Heart right ventricle (tissue), 16 donors: Measurements from ENCODE around the gene TCF4. TPM values are rescaled to one million over a fixed set of nuclear protein-coding genes. Genes with fewer than 3 reads are reported as not detected.

Source experiments
- ATAC-seq, 8 donors: fragments of 200-7000 bp; cut with Tn5 transposase; one replicate each; pipeline ENCODE4 v1.9.1; 2020; ENCODE audit warnings: mild to moderate bottlenecking in 8 of 8, moderate library complexity in 8 of 8, moderate number of reproducible peaks in 1 of 8
- DNase-seq, 2 donors: peaks; one replicate each; pipeline ENCODE4 v3.0.0-alpha.2; 2020
- H3K27ac ChIP-seq, 10 donors: fragments of 200-600 bp; sonication (generic) in 2 of 10; one replicate each; pipeline versions ENCODE4 v1.5.0 to v1.8.0; 2020 to 2022; ENCODE audit warnings: mild to moderate bottlenecking in 3 of 10
- H3K27me3 ChIP-seq, 7 donors: fragments of 200-600 bp; one replicate each; pipeline ENCODE4 v1.8.0; 2021 to 2022; ENCODE audit warnings: mild to moderate bottlenecking in 2 of 7
- H3K36me3 ChIP-seq, 9 donors: fragments of 200-600 bp; sonication (generic) in 1 of 9; one replicate each; pipeline versions ENCODE4 v1.5.0 to v1.8.0; 2020 to 2022; ENCODE audit warnings: mild to moderate bottlenecking in 2 of 9
- H3K4me1 ChIP-seq, 9 donors: fragments of 200-600 bp; sonication (generic) in 1 of 9; one replicate each; pipeline versions ENCODE4 v1.5.0 to v1.8.0; 2020 to 2022; ENCODE audit warnings: mild to moderate bottlenecking in 4 of 9
- H3K4me3 ChIP-seq, 10 donors: fragments of 200-600 bp; sonication (generic) in 2 of 10; one replicate each; pipeline versions ENCODE4 v1.5.0 to v1.8.0; 2020 to 2022; ENCODE audit warnings: mild to moderate bottlenecking in 7 of 10, moderate library complexity in 2 of 10
- H3K9me3 ChIP-seq, 11 donors: fragments of 200-600 bp in 10 of 11; sonication (generic) in 2 of 11; one replicate each; pipeline versions ENCODE4 v1.5.0 to v1.8.0; 2013 to 2022; ENCODE audit warnings: mild to moderate bottlenecking in 2 of 11, control low read depth in 1 of 11, moderate library complexity in 1 of 11
- WGBS, 2 donors: extraction: QIAGEN DNeasy Blood & Tissue Kit; methylation state at CpG; one replicate each; pipeline ENCODE4 v1.1.7; 2013; ENCODE audit warnings: inconsistent platforms in 1 of 2; 5-methylcytosine and 5-hydroxymethylcytosine counted together
- intact Hi-C, 10 donors: fragments of 100-400 bp; cut with DNase I; formaldehyde crosslinking; loops; one replicate each; pipeline versions ENCODE4 v1.11.1 to v1.14.2; 2022
- polyA plus RNA-seq, 2 donors: library from polyadenylated mRNA; stranded (reverse); fragments of 200-250 nt; gene quantifications; one replicate each; pipeline ENCODE4 v1.2.3, GENCODE V29; 2013
- total RNA-seq, 10 donors: library from RNA; stranded (reverse); fragmentation: NEBNext Ultra II Directional in 3 of 10; extraction: Animal tissue kit (Norgen Biotek cat#: 25700) in 3 of 10; gene quantifications; one replicate each; pipeline versions ENCODE4 v1.2.1 to v1.2.4, GENCODE V29; 2021 to 2023
- TF ChIP-seq, protein P1 (sequence below), 9 donors: fragments of 200-600 bp; sonication (generic) in 2 of 9; IDR thresholded peaks; one replicate each; pipeline versions ENCODE4 v1.5.0 to v1.8.0; 2021 to 2022; ENCODE audit warnings: antibody characterized with exemption in 9 of 9, mild to moderate bottlenecking in 5 of 9, moderate library complexity in 1 of 9
- donor health status: Arrhythmogenic right ventricular cardiomyopathy.
- donor health status: ischemic (EF 13 %, LVEDD 7.1; RV severe dilation, severe dysfunction).
- donor health status: healthy with polysubstance abuse.
- donor health status: DM: no; HTN: yes; CAD: no.
- donor health status: DM: no; HTN: no; CAD: no.
- donor health status: ischemic (EF 25% LVEDD 6.9; RV normal size, moderate dysfunction).
- donor health status: ischemic (EF 25% LVEDD 5.7; RV mildly dilated, moderate dysfunction).
- donor health status: healthy.
- donor health status: DM: yes; HTN: yes; CAD: no.
- donor health status: Ischemic cardiomyopathy.
- donor health status: ischemic (EF 35%, LVEDD 5.7; RV mildly dilated, moderate dysfunction).
- donor health status: nonischemic (EF 11% LVEDD 7.7; RV severe dilation, severe dysfunction).
- donor health status: DM: yes; HTN: yes; CAD: no.
- donor health status: PGD.
- donor health status: ischemic (EF 29% LVEDD 5.4; RV normal size, mild dysfunction).
- donor health status: nonischemic (EF 23%, LVEDD 6.1; RV moderate dilation, normal function).

The TCF4 gene
- total and polyA plus RNA-seq, 12 donors = 12.6 to 90.1 (median 65.5) TPM

DNA sequence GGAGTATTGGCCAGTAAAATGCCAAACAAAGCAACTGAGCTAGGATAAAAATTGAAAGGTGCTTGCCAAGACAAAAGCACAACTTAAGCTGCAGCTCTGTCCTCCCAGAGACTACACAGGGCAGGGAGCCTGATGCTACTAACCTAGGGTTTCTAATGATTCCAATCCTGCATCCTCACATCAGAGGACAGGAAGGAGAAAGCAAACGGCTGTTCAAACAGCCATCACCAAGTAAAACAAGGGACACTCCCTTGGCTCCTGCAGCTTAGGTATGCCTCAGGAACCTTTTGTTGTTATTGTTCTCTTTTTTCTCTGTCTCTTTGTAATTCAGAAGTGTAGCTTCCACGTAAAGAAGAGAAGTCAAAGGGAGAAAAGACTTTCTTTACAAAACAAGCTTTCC, 99.5 kb downstream of the TCF4 start:
- 58 to 61% methylated on average over 2 of the region's 2 CpGs for WGBS, 2 donors
- DNase-seq = no peak
- intact Hi-C loops = no loop called here
- Histone ChIP-seq H3K36me3 (no peaks in the 10 kb centered on the region), H3K4me3 (no peak overlapping the region), H3K27me3 (no peaks in the 10 kb centered on the region), H3K27ac (peak overlapping the region in 2 of 10 donors; percentile 26 to 38), H3K9me3 (no peaks in the 10 kb centered on the region), H3K4me1 (peaks cover 4 to 61% (median 38%) of the 10 kb centered on the region in 9 donors)
- TF ChIP-seq, protein P1, sequence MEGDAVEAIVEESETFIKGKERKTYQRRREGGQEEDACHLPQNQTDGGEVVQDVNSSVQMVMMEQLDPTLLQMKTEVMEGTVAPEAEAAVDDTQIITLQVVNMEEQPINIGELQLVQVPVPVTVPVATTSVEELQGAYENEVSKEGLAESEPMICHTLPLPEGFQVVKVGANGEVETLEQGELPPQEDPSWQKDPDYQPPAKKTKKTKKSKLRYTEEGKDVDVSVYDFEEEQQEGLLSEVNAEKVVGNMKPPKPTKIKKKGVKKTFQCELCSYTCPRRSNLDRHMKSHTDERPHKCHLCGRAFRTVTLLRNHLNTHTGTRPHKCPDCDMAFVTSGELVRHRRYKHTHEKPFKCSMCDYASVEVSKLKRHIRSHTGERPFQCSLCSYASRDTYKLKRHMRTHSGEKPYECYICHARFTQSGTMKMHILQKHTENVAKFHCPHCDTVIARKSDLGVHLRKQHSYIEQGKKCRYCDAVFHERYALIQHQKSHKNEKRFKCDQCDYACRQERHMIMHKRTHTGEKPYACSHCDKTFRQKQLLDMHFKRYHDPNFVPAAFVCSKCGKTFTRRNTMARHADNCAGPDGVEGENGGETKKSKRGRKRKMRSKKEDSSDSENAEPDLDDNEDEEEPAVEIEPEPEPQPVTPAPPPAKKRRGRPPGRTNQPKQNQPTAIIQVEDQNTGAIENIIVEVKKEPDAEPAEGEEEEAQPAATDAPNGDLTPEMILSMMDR (IDR thresholded peaks at IDR 0.05) = no peak
- peak in 1 of 8 donors; percentile 26 for ATAC-seq

DNA sequence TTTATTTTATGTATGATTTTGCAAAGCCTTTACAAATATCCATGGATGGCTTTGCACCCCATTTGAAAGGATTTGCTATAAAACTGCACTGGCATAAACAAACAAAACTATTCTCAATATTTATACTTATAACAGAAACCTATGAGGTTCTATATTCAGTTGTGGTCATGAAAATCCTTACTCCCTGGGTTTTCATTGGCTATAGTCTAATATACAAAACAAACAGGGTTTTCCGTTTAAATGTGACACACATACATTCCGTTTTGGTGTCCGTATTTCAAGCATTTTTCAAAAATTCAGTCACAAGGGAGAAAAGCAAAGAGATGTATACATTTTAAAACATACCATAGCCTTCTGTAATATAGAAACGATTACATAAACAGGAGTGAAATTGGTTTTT, 100.0 kb downstream of the TCF4 start:
- intact Hi-C loops = no loop called here
- Histone ChIP-seq H3K4me3 (no peak overlapping the region), H3K27me3 (no peaks in the 10 kb centered on the region), H3K9me3 (no peaks in the 10 kb centered on the region), H3K27ac (peak overlapping the region in 1 of 10 donors; percentile 38), H3K4me1 (peaks cover 4 to 61% (median 38%) of the 10 kb centered on the region in 9 donors), H3K36me3 (no peaks in the 10 kb centered on the region)
- TF ChIP-seq, protein P1 (IDR thresholded peaks at IDR 0.05) = no peak
- WGBS, 2 donors = 81 to 82% methylated on average over 4 of the region's 4 CpGs
- ATAC-seq = no peak
- DNase-seq = no peak

DNA sequence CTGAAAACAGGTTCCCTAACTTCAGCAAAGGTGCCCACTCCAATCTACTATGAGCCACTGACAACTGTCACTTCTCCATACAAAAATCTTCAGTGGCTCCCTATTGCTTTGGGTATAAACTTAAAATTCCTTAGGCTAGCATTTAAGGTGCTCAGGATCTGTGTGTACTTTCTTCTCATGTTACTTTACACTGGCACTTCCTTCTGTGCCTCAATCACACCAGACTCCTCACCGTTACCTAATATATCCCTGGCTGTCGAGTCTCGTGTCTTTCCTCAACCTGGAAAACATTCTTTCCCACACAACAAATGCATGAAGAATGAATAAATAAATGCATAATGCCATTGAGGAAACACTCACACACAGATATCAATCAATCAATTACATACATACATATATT, 101.1 kb downstream of the TCF4 start:
- TF ChIP-seq, protein P1 (IDR thresholded peaks at IDR 0.05) = no peak
- Histone ChIP-seq H3K27me3 (no peaks in the 10 kb centered on the region), H3K27ac (no peak overlapping the region), H3K9me3 (no peaks in the 10 kb centered on the region), H3K36me3 (no peaks in the 10 kb centered on the region), H3K4me3 (no peak overlapping the region), H3K4me1 (peaks cover 4 to 57% (median 38%) of the 10 kb centered on the region in 9 donors)
- WGBS, 2 donors = 97% methylated on average over 3 of the region's 3 CpGs
- intact Hi-C loops = no loop called here
- no peak for ATAC-seq
- no peak for DNase-seq

- 67 to 85% methylated on average over 2 of the region's 2 CpGs for WGBS, 2 donors
- no peaks in the 10 kb centered on the region for H3K9me3 ChIP-seq
- DNase-seq (no peak), ATAC-seq (peak in 6 of 8 donors; percentile 39 to 67 (median 54))
- no peaks in the 10 kb centered on the region for H3K27me3 ChIP-seq
- no peak overlapping the region for H3K4me3 ChIP-seq
- peak overlapping the region in 3 of 10 donors; percentile 4 to 54 (median 31) for H3K27ac ChIP-seq
- H3K36me3 ChIP-seq = no peaks in the 10 kb centered on the region
- H3K4me1 ChIP-seq = peaks cover 4 to 51% (median 35%) of the 10 kb centered on the region in 9 donors
- intact Hi-C loops = no loop called here
- TF ChIP-seq, protein P1 (IDR thresholded peaks at IDR 0.05) = no peak
Observed at GRCh38 chr18:55485666-55486065, 102.3 kb downstream of the TCF4 start.
